Measurements from ENCODE around the gene NCOA7.

DNA sequence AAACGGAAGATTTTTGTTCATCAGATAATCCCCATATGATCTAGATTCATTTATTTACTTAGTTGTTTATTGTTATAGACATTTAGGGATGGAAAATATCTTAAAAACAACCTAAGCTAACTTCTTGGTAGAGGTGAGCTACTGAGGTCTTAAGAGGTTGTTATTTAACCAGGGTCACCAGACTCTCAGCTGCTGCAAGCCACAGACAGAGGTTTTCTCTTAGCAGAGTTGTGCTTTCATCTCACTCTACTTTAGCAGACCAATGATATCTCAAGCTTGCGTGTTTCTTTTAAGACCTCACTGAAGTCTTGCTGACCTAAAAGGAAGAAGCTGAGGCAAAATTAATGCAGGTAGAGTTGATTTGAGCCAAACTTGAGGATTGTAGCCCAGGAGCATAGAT lies 43.6 kb downstream of the NCOA7 start:
- TF ChIP-seq POLR2AphosphoS5 (IDR thresholded peaks at IDR 0.05; ENCODE audit: low read depth, low read length) (no peak), POLR2A (IDR thresholded peaks at IDR 0.05; ENCODE audit: low read depth, low read length) (no peak), TAF1 (IDR thresholded peaks at IDR 0.05; ENCODE audit: borderline replicate concordance, low read depth, low read length) (no peak)

All from GM12892 (cell line).